Ishikawa (cell line): Measurements from ENCODE around the gene USP6.

Experiments
- CREB1 ChIP-seq: IDR thresholded peaks from 2 replicates; pipeline ENCODE4 v1.6.1; 2012; ENCODE audit warnings: low read depth
- EP300 ChIP-seq: IDR thresholded peaks from 2 replicates; pipeline ENCODE4 v1.6.1; 2012; ENCODE audit warnings: borderline replicate concordance
- NFIC ChIP-seq: IDR thresholded peaks from 2 replicates; pipeline ENCODE4 v1.6.1; 2012
- RAD21 ChIP-seq: IDR thresholded peaks from 2 replicates; pipeline ENCODE4 v1.6.1; 2012; ENCODE audit warnings: low read depth
- TCF12 ChIP-seq: IDR thresholded peaks from 2 replicates; pipeline ENCODE4 v1.6.1; 2012; ENCODE audit warnings: low read depth
- TF ChIP-seq, protein P1 (sequence below): IDR thresholded peaks from 2 replicates; pipeline ENCODE4 v1.6.1; 2012

DNA sequence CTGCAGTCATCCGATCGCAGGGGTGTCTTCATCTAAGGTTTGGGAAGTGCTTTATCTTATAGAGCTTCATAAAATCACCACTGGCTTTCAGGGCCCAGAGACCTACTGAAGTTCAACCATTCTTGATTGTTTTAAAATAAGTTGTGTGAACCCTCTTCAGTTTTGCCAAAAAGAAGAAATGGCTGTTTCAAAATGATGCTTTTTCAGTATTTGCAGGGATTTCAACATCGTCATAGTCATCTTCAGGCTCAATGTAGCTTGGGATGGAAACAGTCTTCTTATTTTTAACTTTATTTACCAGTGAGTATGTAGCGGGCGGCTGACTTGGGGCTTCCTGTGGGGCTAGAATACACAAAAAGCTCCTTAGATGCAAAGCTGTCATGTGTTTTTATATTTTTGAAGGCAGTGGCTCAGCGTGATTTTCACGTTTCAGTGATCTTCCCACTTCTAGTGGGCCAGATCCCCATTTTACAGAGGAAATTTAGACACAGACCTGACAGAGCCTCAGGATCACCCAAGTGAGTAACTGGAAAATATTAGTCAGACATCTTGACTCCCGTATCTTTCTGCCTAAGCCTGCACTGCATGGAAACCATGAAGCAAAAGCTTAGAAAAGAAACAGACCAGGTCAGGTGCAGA, 94.9 kb downstream of the USP6 start:
- TF ChIP-seq NFIC (no peak), RAD21 (no peak), TCF12 (no peak), EP300 (no peak), CREB1 (no peak)
- TF ChIP-seq, protein P1, sequence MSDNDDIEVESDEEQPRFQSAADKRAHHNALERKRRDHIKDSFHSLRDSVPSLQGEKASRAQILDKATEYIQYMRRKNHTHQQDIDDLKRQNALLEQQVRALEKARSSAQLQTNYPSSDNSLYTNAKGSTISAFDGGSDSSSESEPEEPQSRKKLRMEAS, result no peak
